HG03196 (cell line): ENCODE results near the gene HSFX3.
A peak's percentile ranks its signal among the peaks of the same experiment; 100 is the strongest.
"Not testable (repeated sequence)": the region's sequence is repeated elsewhere in the genome, so short reads cannot be mapped to it uniquely, and the experiment has no call there.

ENCODE experiments used
- ATAC-seq: cut with Tn5 transposase; IDR thresholded peaks from one replicate; pipeline ENCODE4 v1.9.1; 2021; ENCODE audit not compliant: unreplicated experiment

The HSFX3 gene, protein sequence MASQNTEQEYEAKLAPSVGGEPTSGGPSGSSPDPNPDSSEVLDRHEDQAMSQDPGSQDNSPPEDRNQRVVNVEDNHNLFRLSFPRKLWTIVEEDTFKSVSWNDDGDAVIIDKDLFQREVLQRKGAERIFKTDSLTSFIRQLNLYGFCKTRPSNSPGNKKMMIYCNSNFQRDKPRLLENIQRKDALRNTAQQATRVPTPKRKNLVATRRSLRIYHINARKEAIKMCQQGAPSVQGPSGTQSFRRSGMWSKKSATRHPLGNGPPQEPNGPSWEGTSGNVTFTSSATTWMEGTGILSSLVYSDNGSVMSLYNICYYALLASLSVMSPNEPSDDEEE

DNA sequence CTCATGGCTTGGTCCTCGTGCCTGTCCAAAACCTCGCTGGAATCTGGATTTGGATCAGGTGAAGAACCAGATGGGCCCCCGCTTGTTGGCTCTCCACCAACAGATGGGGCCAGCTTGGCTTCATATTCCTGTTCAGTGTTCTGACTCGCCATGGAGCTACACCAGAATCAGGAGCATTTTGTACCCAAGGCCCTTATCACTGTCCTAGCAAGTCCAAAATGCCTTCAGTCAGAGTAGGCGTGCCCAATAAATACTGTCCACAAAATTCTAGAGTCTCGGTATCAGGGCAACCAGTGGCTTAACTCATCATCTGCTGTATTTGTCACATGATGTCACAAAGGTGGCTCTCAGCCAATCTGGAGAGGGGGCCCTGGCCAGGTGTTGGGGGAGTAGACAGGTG lies at the start of gene HSFX3:
Gene HSFX3 (minus strand): TSS at position 224 of the 400 bp plus-strand sequence. CDS start 72 bp downstream, at position 152.
- not testable (repeated sequence) for ATAC-seq

DNA sequence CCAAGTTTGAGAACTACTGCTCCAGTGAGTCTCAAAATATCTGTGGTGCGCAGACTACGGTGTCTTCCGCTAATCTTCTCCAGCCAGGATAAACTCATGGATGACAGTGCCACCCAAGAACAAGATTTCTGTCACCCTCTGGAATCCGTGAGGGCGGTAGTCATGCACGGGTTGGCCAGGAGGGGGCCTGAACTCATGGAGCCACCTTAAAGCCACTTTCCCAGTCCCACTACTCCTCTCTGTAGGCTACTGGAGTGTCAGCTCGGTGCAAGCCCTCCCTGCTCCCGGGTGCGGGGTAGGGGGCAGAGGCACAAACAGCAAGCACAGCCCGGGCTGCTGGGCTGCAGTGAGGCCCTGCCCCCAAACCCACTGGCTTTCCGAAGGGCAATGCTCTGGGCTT lies 48.9 kb upstream of the HSFX3 start:
- ATAC-seq: not testable (repeated sequence)

DNA sequence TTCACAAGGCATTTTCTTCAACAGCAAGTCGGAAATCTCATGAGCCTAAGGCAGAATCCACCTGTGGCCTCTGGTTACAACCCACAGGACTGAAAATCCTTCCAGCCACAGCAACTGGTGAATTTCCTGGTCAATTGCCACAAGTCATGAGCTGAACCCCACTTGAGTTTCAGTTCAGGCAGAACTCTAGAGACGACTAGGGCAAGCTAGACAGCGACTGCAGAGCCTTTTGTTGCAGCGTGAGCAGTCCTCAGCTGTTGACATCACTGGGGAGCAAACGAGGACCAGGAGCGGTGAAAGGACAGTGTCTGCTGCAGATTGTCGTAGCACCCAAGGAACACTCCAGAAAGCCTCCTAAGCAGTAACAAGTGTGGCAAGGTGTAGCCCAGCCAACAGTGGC lies 46.2 kb upstream of the HSFX3 start:
- not testable (repeated sequence) for ATAC-seq

DNA sequence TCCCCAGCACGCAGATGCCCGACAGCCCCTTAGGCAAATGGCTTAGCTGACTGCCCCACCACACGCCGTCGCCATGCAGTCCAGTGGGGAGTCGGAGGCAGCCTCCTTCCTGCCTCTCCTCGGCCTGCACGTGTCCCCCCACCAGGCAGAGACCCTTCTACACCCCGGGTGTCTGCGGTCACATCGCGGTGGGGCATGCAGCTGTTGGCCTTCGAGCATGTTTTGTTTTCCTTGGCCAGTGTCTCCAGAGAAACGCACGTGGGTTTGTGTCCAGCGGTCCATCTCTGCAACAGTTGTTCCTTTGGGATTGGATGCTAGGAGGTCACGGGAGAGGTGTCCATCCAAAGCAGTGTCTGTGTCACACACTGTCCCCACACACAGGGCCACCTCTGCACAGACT lies 45.5 kb upstream of the HSFX3 start, which contains the start of gene HSFX2:
Gene HSFX2 (minus strand): TSS at position 101 of the 400 bp plus-strand sequence. CDS start 614 bp downstream, outside the sequence.
- not testable (repeated sequence) for ATAC-seq

DNA sequence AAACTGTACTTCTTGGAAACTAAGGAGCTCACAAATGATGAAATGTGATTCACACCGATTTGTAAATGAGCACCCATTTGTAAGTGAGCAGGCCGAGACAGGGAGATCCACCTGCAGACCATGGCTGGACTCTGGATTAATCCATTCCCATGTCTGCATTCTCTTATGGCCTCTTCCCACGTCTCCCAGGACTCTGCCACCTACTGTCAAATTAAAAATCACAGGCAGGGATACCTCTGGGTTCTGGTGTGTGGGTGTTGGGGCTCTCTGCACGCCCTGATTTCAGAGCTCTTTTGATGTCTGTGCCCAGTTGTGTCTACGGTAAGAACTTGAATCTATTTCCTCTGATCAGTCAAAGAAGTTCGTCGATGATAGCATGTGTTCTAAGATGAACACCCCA lies 41.3 kb upstream of the HSFX3 start:
- ATAC-seq: not testable (repeated sequence)

DNA sequence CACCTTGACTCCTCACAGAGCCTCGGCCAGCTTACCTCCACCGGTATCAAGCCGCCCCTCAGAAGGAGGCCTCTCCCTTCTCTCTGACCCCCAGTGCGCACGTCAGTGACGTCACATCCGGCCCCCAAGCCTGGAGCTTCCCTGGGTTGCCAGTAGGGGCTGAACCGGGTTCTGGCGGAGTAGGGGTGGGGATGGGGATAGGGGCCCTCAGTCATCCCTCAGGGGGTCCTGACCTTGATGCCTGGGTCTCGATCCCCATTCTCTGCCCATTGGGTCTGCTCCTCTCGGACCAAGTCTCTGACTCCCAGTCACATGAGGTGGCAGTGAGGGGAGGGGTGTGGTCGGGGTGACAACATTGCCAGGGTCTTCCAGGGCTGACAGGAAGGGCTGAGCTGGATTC lies 37.6 kb upstream of the HSFX3 start, which contains the start of gene MAGEA9B:
Gene MAGEA9B (minus strand): TSS at position 101 of the 400 bp plus-strand sequence. CDS start 4,280 bp downstream, outside the sequence.
- ATAC-seq: not testable (repeated sequence)

DNA sequence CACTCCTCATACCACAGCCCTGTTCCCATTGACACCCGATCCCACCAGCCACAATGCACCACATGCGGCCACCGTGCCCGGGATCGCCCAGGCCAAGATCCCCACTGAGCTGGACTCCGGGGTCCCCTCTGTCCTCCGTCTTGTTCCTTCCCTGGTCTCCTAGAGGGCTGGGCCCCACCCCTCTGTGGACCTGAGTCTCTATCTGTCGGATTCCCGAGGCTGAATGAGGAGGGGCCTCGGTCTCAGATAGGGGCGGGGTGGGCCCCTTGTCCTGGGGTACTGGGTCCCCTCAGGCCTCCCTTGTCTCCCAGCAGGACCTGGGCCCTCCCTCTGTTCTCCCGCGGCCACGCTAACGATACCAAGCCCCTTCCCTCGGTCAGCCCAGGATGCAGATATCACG lies 35.9 kb upstream of the HSFX3 start:
- not testable (repeated sequence) for ATAC-seq

DNA sequence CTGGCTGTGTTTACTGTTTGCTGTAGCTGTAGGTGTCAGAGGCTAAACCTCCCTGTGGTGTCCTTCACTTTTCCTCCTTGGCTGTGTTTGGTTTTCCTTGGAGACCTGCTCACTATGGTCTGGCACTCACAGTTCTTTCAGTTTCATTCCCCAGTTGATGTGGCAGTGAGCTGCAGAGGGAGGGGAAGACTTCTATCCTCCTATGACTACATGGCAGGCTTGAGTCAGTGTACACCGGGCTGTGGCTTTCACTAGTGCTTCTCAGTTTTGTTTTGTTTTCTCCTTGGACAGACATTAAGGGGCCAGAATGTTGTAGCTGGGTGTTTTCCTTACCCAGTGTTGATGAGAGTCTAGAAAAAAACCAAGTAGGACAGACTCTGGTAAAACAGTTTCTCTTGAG lies 23.7 kb upstream of the HSFX3 start:
- ATAC-seq: peak; percentile 100

DNA sequence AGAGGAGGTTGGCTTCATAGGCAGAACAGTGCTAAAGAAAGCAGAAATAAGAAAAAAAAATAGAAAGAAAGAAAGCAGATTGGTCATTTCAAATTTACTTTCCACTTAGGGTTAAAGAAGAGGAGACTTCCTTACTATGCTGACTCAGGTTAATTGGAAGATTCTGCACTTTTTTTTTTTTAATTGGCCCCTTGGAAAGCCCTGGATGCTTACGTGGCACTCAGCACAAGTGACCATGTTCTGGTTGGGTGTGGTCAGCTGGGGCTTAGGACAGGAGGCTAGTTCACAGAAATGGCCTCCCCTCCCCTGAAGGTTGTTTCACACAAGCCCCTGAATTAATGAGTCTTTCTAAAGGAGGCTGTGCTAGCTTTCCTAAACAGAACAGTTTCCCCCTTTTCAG lies 23.0 kb upstream of the HSFX3 start:
- ATAC-seq: no peak

DNA sequence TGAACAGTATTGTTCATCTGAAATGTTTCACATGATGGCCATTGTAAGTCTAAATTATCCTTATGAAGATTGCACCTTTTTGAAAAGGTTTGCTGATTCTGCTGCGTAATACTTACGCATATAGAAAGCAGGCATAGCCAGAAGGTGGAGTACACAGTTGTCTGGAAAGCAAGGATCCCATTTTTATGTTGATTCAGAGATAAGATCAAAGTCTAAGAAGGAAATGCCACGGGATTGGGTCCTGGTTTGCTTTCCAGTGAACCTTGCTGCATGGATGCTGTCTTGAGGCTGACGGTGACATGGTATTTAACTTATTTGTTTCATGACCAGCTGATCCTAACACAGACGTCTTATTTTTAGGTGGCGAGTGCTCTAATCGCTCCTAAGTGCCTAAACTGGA lies 22.0 kb upstream of the HSFX3 start:
- ATAC-seq: no peak

DNA sequence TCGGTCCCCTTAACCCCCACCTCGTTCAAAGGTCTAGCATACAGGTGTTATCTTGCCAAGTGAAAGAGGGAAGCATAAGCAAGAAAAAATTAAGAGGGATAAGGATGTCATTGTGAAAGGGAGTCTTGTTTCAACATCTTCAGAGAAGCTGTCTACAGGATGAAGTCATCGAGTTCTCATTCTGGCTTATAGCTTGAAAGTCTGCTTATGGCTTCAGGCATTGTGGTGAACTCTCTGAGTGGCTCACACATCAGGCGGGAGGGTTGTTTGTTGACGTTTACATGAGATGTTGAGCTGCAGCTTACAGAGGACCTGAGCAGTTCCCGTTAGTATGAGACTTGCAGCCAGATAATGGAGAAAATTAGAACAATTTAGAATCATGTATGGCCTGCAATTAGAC lies 20.9 kb upstream of the HSFX3 start:
- no peak for ATAC-seq

DNA sequence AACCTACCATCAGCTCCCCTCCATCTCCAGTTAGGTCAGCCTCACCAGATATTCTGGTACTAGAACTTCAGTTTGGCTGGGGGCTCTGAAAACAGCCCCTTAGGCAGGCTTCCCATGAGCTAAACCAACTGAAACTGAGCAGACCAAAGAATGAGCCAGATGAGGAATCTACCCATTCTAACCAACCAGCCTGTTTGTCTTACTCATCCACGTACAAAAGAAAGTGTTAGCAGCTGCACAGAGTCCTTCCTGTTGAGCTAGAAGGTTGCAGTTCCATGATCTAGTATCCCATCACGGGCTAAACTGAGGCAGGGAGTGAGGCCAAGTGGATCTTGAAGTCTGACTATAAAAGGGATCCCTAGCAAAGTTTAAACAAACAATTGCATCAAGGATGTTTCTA lies 20.0 kb upstream of the HSFX3 start:
- no peak for ATAC-seq

DNA sequence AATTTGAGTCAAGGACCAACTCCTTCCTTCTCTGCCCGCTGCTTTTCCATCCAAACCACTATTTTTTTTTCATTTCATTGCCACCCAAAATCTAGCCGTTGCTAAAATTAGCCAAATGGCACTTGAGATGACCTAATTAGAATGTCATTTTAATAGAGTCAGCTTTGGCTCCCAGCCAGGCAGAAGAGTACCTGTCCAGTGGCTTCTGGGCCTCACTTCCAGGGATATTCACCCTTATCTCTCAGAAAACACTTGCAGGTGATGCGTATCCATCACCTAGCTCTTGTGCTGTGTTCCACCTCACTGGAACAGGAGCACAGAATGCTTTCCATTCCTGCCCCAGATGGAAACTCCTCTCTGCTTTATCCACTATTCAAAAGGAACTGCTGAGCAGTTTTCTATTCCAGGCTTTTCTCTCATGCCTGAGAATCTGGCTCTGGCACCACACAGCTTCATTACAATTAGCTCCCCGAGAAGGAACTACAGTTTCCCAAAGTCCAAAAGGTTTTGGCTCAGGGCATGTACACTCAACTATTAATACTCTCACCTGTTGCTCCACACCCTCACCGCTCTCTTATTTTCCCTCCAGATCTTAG lies 19.1 kb upstream of the HSFX3 start:
- ATAC-seq: no peak

DNA sequence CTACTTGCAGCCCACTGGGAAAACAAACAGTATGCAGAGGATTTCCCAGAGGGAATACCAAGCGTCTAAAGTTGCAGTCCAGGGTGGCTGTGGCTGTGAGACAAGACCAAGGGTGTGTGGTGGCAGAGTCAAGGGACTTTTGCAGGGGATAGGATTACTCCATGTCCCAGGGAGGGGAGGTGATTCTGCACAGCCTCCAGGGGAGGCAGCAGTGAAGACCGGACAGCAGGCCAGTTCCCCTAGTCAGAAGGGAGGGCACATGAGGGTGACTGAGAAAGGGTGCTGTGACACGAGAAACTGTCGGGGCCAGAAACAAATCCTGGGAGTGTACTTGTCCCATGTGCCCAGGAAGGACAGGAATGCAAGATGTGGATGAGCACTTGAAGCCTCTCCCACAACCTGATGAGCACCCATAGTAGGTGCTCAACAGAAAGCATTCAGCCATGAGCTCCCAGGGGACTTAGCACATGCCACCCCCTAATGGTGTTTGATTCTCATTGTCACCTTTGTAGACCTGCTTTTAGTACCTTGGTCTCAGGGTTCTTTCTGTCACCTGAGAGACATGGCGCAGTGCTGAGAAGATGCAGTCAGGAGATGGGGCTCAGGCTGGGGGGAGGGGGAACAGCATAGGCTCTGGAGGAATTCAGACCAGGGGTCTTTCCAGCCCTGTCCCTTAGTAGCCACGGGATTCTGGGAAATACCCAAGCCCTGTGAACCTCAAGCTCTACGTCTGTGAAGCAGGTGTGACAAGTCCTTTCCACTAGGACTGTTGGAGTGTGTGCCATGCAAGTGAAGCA lies 18.1 kb upstream of the HSFX3 start:
- no peak for ATAC-seq

DNA sequence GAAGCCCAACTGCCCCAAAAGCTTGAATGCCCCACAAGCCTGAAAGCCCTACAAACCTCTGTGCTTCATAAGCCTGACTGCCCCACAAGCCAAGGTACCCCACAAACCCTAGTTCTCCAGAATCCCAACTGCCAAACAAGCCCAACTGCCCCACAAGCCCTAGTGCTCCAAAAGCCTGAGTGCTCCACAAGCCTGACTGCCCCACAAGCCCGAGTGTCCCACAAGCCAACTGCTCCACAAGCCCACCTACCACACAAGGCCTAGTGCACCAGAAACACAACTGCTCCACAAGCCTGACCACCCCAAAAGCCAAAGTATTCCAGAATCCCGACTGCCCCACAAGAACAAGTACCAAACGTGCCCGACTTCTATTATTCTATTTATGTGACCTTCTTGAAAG lies 13.6 kb upstream of the HSFX3 start:
- ATAC-seq: no peak

DNA sequence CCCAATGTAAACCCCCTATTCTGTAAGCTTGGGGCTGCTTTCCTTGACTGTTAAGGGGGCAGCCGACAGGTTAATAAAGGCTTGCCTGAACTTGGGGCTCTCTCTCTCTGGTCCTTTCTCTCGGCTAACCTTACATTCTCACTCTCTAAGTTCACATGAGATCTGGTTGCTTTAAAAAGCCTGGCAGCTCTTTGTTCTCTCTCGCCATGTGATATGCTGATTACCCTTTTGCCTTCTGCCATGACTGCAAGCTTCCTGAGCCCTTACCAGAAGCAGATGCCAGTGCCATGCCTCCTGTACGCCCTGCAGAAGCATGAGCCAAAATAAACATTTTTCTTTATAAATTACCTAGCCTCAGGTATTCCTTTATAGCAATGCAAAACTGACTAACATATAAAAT lies 5.5 kb upstream of the HSFX3 start:
- not testable (repeated sequence) for ATAC-seq

DNA sequence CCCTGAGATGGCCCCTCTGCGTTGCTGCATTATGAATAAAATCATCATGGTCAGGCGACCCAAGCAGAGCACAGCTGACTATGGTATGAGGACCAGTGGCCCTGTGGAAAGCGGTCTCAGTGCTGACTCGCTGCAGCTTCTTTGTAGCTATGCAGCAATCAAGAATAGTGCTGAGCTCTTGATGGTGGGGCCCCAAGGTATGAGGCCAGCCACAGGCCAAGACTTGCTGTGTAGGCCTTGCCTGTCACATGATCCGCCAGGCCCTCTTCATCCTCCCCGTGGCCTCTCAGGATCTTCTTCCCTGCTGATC lies 2.2 kb upstream of the HSFX3 start:
- ATAC-seq: not testable (repeated sequence)

DNA sequence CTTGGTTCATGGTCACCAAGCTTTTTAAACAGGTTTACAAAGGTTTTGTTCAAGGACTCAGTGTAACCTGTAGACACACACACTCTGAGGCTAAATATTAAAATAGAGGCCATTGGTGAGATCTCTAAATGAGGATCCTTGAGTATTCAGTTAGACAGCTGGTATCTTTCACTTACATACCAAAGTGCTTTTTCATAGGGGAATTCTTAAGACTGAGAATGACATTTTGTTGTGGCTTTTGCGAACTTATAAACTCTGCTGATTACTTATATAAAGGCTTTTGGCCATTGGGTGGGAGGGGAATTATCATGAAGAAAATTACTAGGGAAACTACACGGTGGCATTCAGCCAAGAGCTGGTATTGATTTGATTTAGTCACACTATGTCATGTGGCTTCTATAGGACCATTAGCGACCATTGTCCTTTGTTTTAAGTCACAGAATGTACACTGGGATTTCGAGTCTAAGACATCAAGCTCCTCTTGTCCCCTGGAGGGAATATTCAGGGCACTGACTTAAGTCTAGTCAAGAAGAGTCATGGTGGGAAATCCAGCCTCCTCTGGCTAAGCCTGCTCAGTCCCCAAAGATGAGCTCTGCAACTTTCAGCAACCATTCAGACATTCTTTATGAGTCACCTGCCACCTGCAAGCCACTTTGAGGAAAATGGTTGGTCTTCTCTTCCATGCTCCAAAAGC lies 1.7 kb upstream of the HSFX3 start:
- ATAC-seq: not testable (repeated sequence)

DNA sequence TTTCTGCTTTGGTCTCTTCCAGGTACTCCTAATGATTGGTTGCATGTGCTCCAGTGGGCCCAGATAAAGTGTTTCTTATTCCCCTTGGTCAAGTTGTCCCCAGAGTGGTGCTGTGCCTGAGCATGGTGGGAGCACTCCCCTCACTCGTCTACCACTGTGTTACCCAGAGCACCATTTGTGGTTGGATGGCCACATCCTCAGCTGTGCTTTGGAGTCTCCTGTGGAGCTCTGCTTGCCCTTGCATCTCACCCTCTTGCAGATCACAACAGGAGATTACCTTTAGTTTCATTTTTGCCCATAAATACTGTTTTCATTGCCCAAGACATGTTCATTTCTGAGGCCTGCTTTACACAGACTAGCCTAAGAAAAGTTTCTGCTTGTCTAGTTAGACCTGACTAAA lies 730 bp upstream of the HSFX3 start:
- ATAC-seq: not testable (repeated sequence)

DNA sequence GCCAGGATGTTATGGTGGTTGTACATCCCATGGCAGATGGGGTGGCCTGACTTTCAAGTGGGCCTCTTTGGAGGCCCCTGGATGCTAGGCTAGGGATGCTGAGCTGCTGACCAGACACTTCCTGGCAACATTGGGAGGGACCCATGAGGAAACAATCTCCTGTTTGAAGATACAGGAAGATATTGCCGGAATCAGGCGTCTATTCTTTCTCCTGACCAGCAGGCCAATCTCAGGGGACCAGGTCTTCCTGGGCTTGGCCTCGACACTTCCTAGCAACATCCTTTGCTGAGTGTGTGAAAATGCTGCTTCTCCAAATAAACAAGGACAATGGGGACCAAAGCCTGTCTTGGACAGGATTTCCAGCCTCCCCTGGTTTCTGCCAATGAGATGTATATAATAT lies 1.9 kb downstream of the HSFX3 start:
- ATAC-seq: not testable (repeated sequence)

DNA sequence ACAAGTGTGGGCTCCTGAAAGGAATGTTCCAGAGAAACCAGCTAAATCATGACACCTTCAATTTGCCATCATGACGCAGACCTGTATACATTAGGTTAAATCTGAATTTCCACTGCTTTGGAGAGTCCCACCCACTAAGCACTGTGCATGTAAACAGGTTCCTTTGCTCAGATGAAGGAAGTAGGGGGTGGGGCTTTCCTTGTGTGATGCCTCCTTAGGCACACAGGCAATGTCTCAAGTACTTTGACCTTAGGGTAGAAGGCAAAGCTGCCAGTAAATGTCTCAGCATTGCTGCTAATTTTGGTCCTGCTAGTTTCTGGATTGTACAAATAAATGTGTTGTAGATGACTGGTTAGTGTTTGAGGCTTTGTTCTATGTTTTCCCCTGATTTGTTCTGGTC lies 2.8 kb downstream of the HSFX3 start:
- not testable (repeated sequence) for ATAC-seq
